Spleen (tissue), 7 donors: ENCODE measurements around the gene CNN1.

Experiments used
- CTCF ChIP-seq, 11 experiments: fragments of 200-600 bp in 7 of 11; fragments of 450-650 bp in 4 of 11; sonication (generic) in 4 of 11; IDR thresholded peaks in 8 of 11; conservative IDR thresholded peaks in 3 of 11; 1 replicate in 7 of 11; 2 replicates in 4 of 11; pipeline versions ENCODE4 v1.4.0 to v1.8.0; 2016 to 2021; ENCODE audit warnings: antibody characterized with exemption in 11 of 11, inconsistent platforms in 4 of 11, mild to moderate bottlenecking in 1 of 11
- POLR2A ChIP-seq, 3 donors: fragments of 450-650 bp; IDR thresholded peaks; one replicate each; pipeline ENCODE4 v1.5.1; 2017; ENCODE audit warnings: antibody characterized with exemption in 3 of 3, mild to moderate bottlenecking in 1 of 3
- POLR2AphosphoS5 ChIP-seq, 3 donors: sonication (generic); formaldehyde crosslinking; IDR thresholded peaks; one replicate each; pipeline ENCODE4 v1.5.1; 2017; ENCODE audit warnings: antibody characterized with exemption in 3 of 3
- donor health status: DM: no; HTN: no; CAD: no; lungs with moderate emphysema.
- donor health status: DM: no; HTN: no; CAD: no.
- donor health status: DM: no; HTN: no; CAD: no.

- no peak for TF ChIP-seq CTCF (IDR thresholded peaks at IDR 0.05 in 8 of 11, conservative IDR thresholded peaks at IDR 0.05 in 3 of 11)
- no peak for TF ChIP-seq POLR2A (IDR thresholded peaks at IDR 0.05)
- TF ChIP-seq POLR2AphosphoS5 (IDR thresholded peaks at IDR 0.05), result no peak
These were observed 28.2 kb upstream of the CNN1 start for GRCh38 chr19:11510444-11510843.
